ENCODE results near the gene DSC2. TPM values are rescaled to one million over a fixed set of nuclear protein-coding genes. Genes with fewer than 3 reads are reported as not detected.
"Not testable (repeated sequence)": the region's sequence is repeated elsewhere in the genome, so short reads cannot be mapped to it uniquely, and the experiment has no call there.

Gene DSC2
- total and polyA plus RNA-seq, 2 of the 8 experiments (the other 6 are each of a cell fraction or from before 2014, with no cell fraction given): 4.6 to 39.7 TPM

- H3K27ac ChIP-seq (ENCODE audit: low read depth, low read length); H3K79me2 ChIP-seq (ENCODE audit: control insufficient read depth in 1 of 2, insufficient read depth in 2 of 2, low read length in 2 of 2); POLR2A ChIA-PET (ENCODE audit: partially characterized antibody); H3K14ac ChIP-seq (ENCODE audit: insufficient read length); H3K9ac ChIP-seq (replicated peaks in 1 of 4; ENCODE audit: extremely low read depth in 1 of 4, low read depth in 3 of 4, low read length in 3 of 4); H2AK5ac ChIP-seq (ENCODE audit: low read depth, low read length); H2BK120ac ChIP-seq (replicated peaks; ENCODE audit: low read depth, low read length); H3K4me2 ChIP-seq (ENCODE audit: insufficient read depth in 1 of 2, low read depth in 2 of 2, low read length in 2 of 2); H3K56ac ChIP-seq (replicated peaks; ENCODE audit: insufficient read length, low read depth, low read length); H4K5ac ChIP-seq (ENCODE audit: insufficient read length, low read depth, low read length); H3K18ac ChIP-seq (ENCODE audit: extremely low read depth, low read length); H3K9me3 ChIP-seq (ENCODE audit: insufficient read depth in 2 of 2, low read depth in 1 of 2, low read length in 1 of 2); DNase-seq (ENCODE audit: low read depth in 1 of 2, low spot score in 2 of 2); H3K4ac ChIP-seq (replicated peaks; ENCODE audit: insufficient read length, low read depth, low read length); H2BK15ac ChIP-seq (ENCODE audit: low read length); H2AFZ ChIP-seq (ENCODE audit: low read length); H4K20me1 ChIP-seq (replicated peaks in 1 of 2; ENCODE audit: control insufficient read depth in 1 of 2, insufficient read depth in 2 of 2, low read length in 2 of 2); H4K8ac ChIP-seq (ENCODE audit: extremely low read depth, insufficient read depth, low read length); H2BK12ac ChIP-seq (ENCODE audit: low read depth, low read length); H3K79me1 ChIP-seq (ENCODE audit: low read depth, low read length); H3K36me3 ChIP-seq (ENCODE audit: control insufficient read depth in 2 of 4, insufficient read depth in 4 of 4, low read length in 3 of 4); H3K27me3 ChIP-seq (replicated peaks in 1 of 4; ENCODE audit: control insufficient read depth in 3 of 4, extremely low read depth in 1 of 4, insufficient read depth in 3 of 4, low read length in 3 of 4); FAIRE-seq; H3K23me2 ChIP-seq (ENCODE audit: low read depth, low read length); H2BK5ac ChIP-seq (ENCODE audit: low read depth, low read length); H3K23ac ChIP-seq (ENCODE audit: insufficient read length); H3K4me1 ChIP-seq (replicated peaks in 1 of 4; ENCODE audit: control insufficient read depth in 3 of 4, insufficient read depth in 4 of 4, low read length in 3 of 4); H4K91ac ChIP-seq (replicated peaks; ENCODE audit: insufficient read length, low read length); H2BK20ac ChIP-seq (ENCODE audit: low read length); H3K4me3 ChIP-seq (ENCODE audit: extremely low read depth in 1 of 4, insufficient read depth in 2 of 4, low read depth in 3 of 4, low read length in 4 of 4): not testable (repeated sequence)
- WGBS, 2 experiments (ENCODE audit: extremely low coverage in 1 of 2, insufficient coverage in 1 of 2, insufficient read length in 1 of 2, insufficient replicate concordance in 2 of 2, low coverage in 1 of 2, low lambda C conversion rate in 2 of 2, missing lambda C conversion rate in 1 of 2): 98% methylated on average over 7 of the region's 7 CpGs; no CpG with 5 or more reads in 1 of the 2 experiments
- CTCF ChIA-PET (ENCODE audit: partially characterized antibody): interaction anchor here (0.7 to 1.0 kb wide), 2 partner anchors 57 to 413 kb away, joined by 3 read pairs; no protein-coding TSS in a partner anchor
Observed at GRCh38 chr18:31011455-31011854, 90.8 kb downstream of the DSC2 start.

All from H1 (cell line).